NOMO-1 treated with dmso at 0.1 percent for 144 hours (cell line): Measurements from ENCODE around the gene L3MBTL1.
A peak's percentile ranks its signal among the peaks of the same experiment; 100 is the strongest.

Experiments used
- DNase-seq: peaks from one replicate; lab custom pipeline; 2025; ENCODE audit not compliant: unreplicated experiment; lab: John Stamatoyannopoulos, UW

Gene L3MBTL1

DNA sequence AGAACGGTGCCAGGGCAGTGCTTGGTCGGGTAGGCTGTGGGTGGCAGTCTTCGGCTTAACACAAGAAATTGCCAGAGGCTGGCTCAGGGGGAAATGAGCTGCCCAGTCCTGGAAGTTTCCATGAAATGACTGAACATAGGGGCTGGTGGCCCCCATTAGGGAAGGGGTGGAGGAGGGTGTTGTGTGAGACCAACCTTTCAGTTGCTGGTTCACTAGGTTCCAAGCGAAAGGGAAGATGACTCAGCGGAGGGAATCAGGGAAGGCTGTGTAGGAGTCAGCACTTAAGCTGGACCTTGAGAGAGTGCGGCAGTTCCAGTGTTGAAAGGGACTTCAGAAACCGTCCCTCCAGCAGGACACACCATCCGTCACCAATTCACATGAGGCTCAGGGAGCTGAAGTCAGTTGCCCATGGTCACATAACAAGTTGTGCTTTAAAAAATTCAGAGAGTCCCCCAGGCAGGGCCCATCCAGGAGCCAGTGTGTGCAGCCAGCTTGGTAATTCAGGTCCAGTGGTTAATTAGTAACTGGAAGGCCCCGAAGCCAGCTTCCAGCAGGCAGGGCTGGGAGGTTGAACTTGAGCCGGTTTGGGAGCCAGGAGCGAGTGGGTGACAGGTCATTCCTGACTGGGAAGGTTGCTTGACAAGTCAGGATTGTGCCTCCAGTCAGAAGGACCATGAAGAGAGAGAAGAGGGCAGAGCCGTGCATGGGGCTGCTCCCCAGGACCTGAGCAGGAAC is 51.1 kb downstream of the L3MBTL1 start, which contains the start of gene SGK2:
TSS of gene SGK2 (plus strand) at position 616 of the 735 bp plus-strand sequence. CDS start 7,469 bp downstream, outside the sequence.
- DNase-seq: no peak

- DNase-seq: no peak
These were observed 51.9 kb downstream of the L3MBTL1 start for GRCh38 chr20:43559147-43559987.

DNA sequence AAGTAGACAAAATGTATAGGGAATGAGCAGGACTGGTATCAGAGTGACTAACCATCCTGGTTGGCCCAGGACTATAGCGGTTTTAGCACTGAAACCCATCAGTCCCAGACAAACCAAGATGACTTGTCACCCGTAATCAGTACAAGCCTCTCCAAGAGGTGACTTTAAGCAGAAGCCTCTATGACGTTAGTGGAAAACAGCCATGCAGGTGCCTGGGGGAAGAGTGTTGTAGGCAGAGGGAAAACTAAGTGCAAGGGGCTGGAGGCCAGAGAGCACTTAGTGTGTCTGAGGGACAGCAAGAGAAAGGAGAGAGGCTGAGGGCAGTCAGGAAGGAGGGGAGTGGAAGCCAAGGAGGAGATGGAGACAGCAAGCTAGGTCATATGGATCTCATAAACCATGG is 53.5 kb downstream of the L3MBTL1 start:
- DNase-seq: no peak

DNA sequence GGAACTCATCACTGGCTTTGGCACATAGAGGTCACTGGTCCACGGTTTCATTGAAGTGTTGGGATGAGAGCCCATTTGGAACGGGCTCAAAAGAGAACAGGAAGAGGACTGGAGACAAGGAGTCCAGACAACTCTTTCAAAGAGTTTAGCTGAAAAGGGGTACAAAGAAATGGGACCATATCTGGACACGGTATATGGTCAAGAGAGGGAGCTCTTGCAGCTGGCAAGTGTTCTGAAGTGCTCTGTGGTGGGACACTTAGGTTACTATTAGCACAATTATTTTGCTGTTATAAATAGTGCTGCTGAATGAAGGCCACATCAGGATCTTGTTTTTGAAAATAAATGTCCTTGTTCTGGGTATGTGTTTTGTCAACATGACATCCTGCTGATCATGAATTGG is 55.9 kb downstream of the L3MBTL1 start:
- no peak for DNase-seq

- no peak for DNase-seq
These were observed 56.5 kb downstream of the L3MBTL1 start for GRCh38 chr20:43563991-43564390.

- no peak for DNase-seq
These were observed 57.0 kb downstream of the L3MBTL1 start for GRCh38 chr20:43564455-43564854.

- DNase-seq: no peak
These were observed 57.7 kb downstream of the L3MBTL1 start for GRCh38 chr20:43564993-43565757.

- no peak for DNase-seq
These were observed 58.2 kb downstream of the L3MBTL1 start for GRCh38 chr20:43565758-43566104.

GRCh38 chr20:43567477-43567876 is 60.0 kb downstream of the L3MBTL1 start:
- DNase-seq: no peak

DNA sequence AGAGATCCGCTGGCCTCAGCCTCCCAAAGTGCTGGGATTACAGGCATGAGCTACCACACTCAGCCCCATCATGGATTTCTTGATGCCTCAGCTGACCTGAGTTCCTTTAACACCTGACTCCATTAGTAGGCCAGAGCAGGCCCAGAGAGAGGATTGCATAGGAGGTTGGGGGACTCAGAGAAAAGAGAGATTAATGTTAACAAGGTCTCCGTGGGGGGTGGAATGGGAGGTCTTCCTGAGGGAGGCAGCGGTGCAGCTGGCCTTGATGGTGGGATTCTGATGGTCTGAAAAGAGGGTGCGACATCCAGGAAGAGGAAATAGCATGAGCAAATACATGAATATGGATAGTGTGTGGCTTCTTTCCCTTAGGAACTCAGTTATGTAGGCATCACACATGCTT is 61.2 kb downstream of the L3MBTL1 start:
- DNase-seq: no peak

GRCh38 chr20:43569282-43569681 is 61.8 kb downstream of the L3MBTL1 start:
- DNase-seq: no peak

DNA sequence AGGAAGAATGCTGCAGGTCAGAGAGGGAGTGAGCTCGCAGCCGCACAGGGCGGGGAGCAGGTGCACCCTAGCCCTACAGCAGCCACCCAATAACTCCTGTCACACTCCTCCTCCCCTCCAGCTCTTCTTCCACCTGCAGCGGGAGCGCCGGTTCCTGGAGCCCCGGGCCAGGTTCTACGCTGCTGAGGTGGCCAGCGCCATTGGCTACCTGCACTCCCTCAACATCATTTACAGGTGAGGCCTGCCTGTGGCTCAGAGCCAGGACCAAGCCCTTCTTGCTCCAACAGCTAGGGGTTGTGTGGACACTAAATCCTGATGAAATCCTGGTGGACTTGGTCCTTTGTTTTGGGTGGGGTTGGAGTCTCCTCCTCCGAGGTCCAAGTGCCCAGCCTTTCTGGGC is 63.0 kb downstream of the L3MBTL1 start:
- no peak for DNase-seq

- DNase-seq: no peak
These were observed 63.8 kb downstream of the L3MBTL1 start for GRCh38 chr20:43571310-43571709.

- no peak for DNase-seq
These were observed 64.3 kb downstream of the L3MBTL1 start for GRCh38 chr20:43571771-43572170.

GRCh38 chr20:43572891-43573290 is 65.4 kb downstream of the L3MBTL1 start:
- DNase-seq: no peak

GRCh38 chr20:43576108-43576507 is 68.6 kb downstream of the L3MBTL1 start:
- DNase-seq: no peak

DNA sequence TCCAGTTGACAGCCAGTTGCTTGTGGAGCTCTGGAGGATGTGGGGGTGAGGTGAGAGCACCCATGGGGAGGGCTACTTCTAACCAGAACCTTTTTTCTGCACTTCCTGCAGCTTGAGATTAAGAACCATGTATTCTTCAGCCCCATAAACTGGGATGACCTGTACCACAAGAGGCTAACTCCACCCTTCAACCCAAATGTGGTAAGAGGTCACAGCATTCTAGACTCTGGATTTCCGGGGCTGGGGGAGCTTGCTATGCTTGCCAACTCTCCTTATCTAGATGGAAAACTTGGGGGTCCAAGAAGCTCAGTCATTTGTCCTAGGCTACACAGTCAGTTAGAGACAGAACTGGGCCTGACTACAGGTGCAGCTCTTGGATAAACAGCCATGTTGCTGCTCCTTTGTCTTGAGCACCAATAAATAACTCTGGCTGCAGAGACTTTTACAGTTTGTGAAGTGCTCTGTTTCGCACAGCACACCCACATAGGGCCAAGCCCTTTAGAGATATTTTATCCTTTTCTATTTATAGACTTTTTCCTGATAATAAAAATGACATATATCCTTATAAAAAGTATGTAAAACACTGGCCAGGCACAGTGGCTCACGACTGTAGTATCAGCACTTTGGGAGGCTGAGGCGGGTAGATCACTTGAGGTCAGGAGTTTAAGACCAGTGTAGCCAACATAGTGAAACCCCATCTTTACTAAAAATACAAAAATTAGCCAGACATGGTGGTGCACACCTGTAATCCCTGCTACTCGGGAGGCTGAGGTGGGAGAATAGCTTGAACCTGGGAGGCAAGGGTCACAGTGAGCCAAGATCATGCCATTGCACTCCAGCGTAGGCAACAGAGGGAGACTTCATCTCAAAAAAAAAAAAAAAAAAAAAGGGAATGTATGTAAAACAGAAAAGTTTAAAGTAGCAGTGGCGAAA is 72.6 kb downstream of the L3MBTL1 start:
- no peak for DNase-seq

DNA sequence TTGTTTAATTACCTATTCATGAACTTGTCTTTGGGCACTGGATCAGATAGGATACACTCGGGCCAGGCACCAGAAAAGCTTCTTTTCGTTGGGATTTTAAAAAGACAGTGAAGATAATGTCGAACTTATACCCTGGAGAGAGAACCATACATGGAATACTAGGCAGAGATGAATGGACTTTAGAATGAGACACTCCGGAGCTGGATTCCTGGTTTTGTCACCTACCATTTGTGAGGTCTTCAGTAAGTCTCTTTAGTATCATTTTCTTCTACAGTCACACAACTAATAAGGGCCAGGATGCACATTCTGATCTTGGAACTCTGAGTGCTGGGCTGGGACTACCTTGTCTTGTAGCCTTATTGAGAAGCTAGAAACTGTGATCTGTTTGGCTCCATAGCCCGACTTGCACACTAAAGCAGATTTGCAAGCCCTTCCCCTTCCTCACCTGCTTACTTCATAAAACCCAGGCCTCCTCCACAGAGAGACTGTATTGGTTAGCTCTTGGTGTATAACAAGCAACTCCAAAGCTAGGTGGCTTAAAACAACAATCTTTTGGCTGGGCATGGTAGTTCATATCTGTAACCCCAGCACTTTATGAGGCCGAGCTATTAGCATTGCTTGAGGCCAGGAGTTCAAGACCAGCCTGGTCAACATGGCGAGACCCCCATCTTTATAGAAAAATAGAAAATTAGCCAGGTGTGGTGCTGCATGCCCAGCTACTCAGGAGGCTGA is 75.8 kb downstream of the L3MBTL1 start:
- DNase-seq: no peak

GRCh38 chr20:43583982-43584432 is 76.5 kb downstream of the L3MBTL1 start:
- peak; percentile 40 for DNase-seq
